Kidney epithelial cell (primary cell): ENCODE results near the gene SLCO2B1. TPM values are rescaled to one million over a fixed set of nuclear protein-coding genes. Genes with fewer than 3 reads are reported as not detected.

ENCODE experiments used
- DNase-seq: peaks from one replicate; pipeline ENCODE4 v3.0.0-alpha.2; 2010; ENCODE audit warnings: low read depth
- H3K27me3 ChIP-seq: 2 replicates; pipeline ENCODE4 v1.6.0; 2011; ENCODE audit warnings: low read length; ENCODE audit not compliant: control insufficient read depth, insufficient read depth
- H3K36me3 ChIP-seq: 2 replicates; pipeline ENCODE4 v1.5.1; 2011; ENCODE audit warnings: low read length; ENCODE audit not compliant: control insufficient read depth, insufficient read depth
- H3K4me3 ChIP-seq: 2 replicates; pipeline ENCODE4 v1.5.1; 2011; ENCODE audit warnings: low read depth, mild to moderate bottlenecking, control low read depth, low read length
- total RNA-seq: library from RNA; depleted of rRNA; stranded (reverse); fragments of >200 nt; gene quantifications from 2 replicates; pipeline ENCODE4 v1.2.3, GENCODE V29; 2015
- TF ChIP-seq, protein P1 (sequence below): IDR thresholded peaks from 2 replicates; pipeline ENCODE4 v1.5.1; 2011; ENCODE audit warnings: mild to moderate bottlenecking, moderate library complexity, low read length, control low read depth, inconsistent platforms; ENCODE audit not compliant: insufficient read depth, poor library complexity, severe bottlenecking

The SLCO2B1 gene
- total RNA-seq, 1 donor from 2014 or later, result 1.7 TPM

DNA sequence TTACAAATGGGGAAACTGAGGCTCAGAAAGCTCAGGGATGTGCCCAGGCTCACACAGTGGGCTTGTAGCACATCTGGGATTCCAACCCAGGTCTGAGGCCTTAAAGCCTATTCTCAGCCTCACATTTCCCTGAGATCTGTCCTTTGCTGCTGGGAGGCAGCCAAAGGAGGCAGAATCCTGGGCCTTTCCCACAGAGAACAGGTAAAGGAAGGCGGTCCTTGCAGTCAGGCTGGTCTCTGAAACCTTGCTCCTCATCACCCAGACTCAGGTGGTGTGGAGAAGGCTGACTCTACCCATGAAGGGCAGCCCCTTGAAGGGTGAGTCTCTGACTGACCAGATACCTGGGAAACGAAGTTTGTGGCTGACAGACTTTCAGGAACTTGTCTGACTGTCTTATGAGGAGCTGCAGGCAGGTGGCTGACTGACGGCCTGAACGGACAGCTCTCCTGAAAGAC lies 7.8 kb downstream of the SLCO2B1 start:
- TF ChIP-seq, protein P1, sequence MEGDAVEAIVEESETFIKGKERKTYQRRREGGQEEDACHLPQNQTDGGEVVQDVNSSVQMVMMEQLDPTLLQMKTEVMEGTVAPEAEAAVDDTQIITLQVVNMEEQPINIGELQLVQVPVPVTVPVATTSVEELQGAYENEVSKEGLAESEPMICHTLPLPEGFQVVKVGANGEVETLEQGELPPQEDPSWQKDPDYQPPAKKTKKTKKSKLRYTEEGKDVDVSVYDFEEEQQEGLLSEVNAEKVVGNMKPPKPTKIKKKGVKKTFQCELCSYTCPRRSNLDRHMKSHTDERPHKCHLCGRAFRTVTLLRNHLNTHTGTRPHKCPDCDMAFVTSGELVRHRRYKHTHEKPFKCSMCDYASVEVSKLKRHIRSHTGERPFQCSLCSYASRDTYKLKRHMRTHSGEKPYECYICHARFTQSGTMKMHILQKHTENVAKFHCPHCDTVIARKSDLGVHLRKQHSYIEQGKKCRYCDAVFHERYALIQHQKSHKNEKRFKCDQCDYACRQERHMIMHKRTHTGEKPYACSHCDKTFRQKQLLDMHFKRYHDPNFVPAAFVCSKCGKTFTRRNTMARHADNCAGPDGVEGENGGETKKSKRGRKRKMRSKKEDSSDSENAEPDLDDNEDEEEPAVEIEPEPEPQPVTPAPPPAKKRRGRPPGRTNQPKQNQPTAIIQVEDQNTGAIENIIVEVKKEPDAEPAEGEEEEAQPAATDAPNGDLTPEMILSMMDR, result no peak
- no peak for DNase-seq
- Histone ChIP-seq H3K27me3 (no peaks in the 10 kb centered on the region), H3K36me3 (no peaks in the 10 kb centered on the region), H3K4me3 (no peak overlapping the region)

DNA sequence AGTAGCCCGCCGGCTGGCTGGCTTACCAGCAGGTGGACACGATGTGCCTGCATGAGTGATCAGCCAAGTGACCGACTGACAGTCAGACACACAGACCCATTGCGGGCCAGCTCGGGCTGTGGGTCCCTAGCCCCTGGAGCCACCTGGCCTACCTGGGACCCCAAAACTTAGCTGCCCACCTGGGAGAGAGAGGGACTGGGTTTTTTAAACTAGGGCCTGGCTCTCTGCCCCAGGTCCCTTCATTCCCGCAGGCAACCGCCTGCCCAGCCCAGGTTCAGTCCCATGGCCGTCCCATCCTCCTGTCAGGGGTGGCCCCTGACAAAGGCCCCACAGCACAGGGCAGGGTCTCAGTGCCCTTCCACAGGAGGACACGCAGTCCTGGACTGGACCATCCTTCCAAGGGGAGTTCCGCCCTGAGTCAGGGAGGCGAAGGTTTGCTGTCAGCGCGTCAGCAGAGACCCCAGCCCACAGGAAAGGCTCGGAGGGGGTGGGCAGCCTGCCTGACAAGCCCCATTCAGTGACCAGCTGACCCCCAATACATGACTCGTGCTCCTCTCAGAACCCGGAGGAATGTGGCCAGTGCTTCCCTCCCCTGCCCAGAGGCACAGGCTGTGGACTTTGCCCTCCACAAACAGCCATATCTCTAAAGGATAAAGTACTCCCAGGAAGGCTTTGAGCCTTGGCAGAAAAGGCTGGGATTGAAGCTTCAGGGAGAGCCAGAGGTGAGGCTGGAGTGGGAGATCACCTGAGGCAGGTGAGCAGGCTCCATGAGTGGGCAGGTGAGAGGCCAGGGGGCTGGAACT lies 8.4 kb downstream of the SLCO2B1 start:
- Histone ChIP-seq H3K36me3 (no peaks in the 10 kb centered on the region), H3K27me3 (peaks cover 4% of the 10 kb centered on the region), H3K4me3 (no peak overlapping the region)
- TF ChIP-seq, protein P1, result no peak
- no peak for DNase-seq

- H3K36me3 ChIP-seq, result no peaks in the 10 kb centered on the region
- peaks cover 6% of the 10 kb centered on the region for H3K27me3 ChIP-seq
- H3K4me3 ChIP-seq, result no peak overlapping the region
- TF ChIP-seq, protein P1, result no peak
- no peak for DNase-seq
These were observed 9.4 kb downstream of the SLCO2B1 start for GRCh38 chr11:75160220-75160757.

- TF ChIP-seq, protein P1, result no peak
- no peak for DNase-seq
- Histone ChIP-seq H3K27me3 (peaks cover 6% of the 10 kb centered on the region), H3K4me3 (no peak overlapping the region), H3K36me3 (no peaks in the 10 kb centered on the region)
These were observed 10.0 kb downstream of the SLCO2B1 start for GRCh38 chr11:75160880-75161279.

- no peak for DNase-seq
- Histone ChIP-seq H3K4me3 (no peak overlapping the region), H3K27me3 (peaks cover 6% of the 10 kb centered on the region), H3K36me3 (no peaks in the 10 kb centered on the region)
- TF ChIP-seq, protein P1, result no peak
These were observed 10.7 kb downstream of the SLCO2B1 start for GRCh38 chr11:75161506-75162095.
